ENCODE results near the gene ADGRB3. TPM values are rescaled to one million over a fixed set of nuclear protein-coding genes. Genes with fewer than 3 reads are reported as not detected.
"Not testable (repeated sequence)": the region's sequence is repeated elsewhere in the genome, so short reads cannot be mapped to it uniquely, and the experiment has no call there.

The ADGRB3 gene
- total RNA-seq, 2 donors from 2014 or later, result not detected

- no peaks in the 10 kb centered on the region for H3K4me1 Mint-ChIP-seq
- no peak for DNase-seq
Observed at GRCh38 chr6:68868646-68869045, 233.6 kb downstream of the ADGRB3 start.

GRCh38 chr6:68873236-68873635 lies 238.2 kb downstream of the ADGRB3 start:
- H3K9me3 ChIP-seq (ENCODE audit: control insufficient read depth, low read length, poor library complexity, severe bottlenecking), result no peaks in the 10 kb centered on the region
- no peak for DNase-seq
- ATAC-seq, result no peak
- no peaks in the 10 kb centered on the region for H3K36me3 Mint-ChIP-seq (ENCODE audit: low read depth)
- no peak overlapping the region for H3K27ac Mint-ChIP-seq
- no peak overlapping the region for H3K4me3 Mint-ChIP-seq
- H3K27me3 Mint-ChIP-seq, result peaks cover 6% of the 10 kb centered on the region
- no peaks in the 10 kb centered on the region for H3K4me1 Mint-ChIP-seq

More at GRCh38 chr6:68868646-68869045, 233.6 kb downstream of the ADGRB3 start:
- no peaks in the 10 kb centered on the region for H3K9me3 ChIP-seq (ENCODE audit: control insufficient read depth, low read length, poor library complexity, severe bottlenecking)
- no peak for ATAC-seq
- Mint-ChIP-seq H3K27ac (no peak overlapping the region), H3K36me3 (ENCODE audit: low read depth) (no peaks in the 10 kb centered on the region), H3K4me3 (no peak overlapping the region), H3K27me3 (peaks cover 6% of the 10 kb centered on the region)

- H3K36me3 Mint-ChIP-seq (ENCODE audit: low read depth), result no peaks in the 10 kb centered on the region
- H3K27ac Mint-ChIP-seq, result no peak overlapping the region
- no peaks in the 10 kb centered on the region for H3K9me3 ChIP-seq (ENCODE audit: control insufficient read depth, low read length, poor library complexity, severe bottlenecking)
- peaks cover 6% of the 10 kb centered on the region for H3K27me3 Mint-ChIP-seq
- DNase-seq, result no peak
- H3K4me3 Mint-ChIP-seq, result no peak overlapping the region
- no peak for ATAC-seq
- no peaks in the 10 kb centered on the region for H3K4me1 Mint-ChIP-seq
Observed at GRCh38 chr6:68874747-68875146, 239.7 kb downstream of the ADGRB3 start.

- Mint-ChIP-seq H3K27me3 (peaks cover 4% of the 10 kb centered on the region), H3K4me3 (no peak overlapping the region), H3K36me3 (ENCODE audit: low read depth) (no peaks in the 10 kb centered on the region), H3K4me1 (no peaks in the 10 kb centered on the region), H3K27ac (no peak overlapping the region)
- DNase-seq, result no peak
- no peaks in the 10 kb centered on the region for H3K9me3 ChIP-seq (ENCODE audit: control insufficient read depth, low read length, poor library complexity, severe bottlenecking)
- ATAC-seq, result no peak
Observed at GRCh38 chr6:68875403-68875802, 240.3 kb downstream of the ADGRB3 start.

- Mint-ChIP-seq H3K4me1 (no peaks in the 10 kb centered on the region), H3K4me3 (no peak overlapping the region), H3K27me3 (no peaks in the 10 kb centered on the region), H3K36me3 (ENCODE audit: low read depth) (no peaks in the 10 kb centered on the region), H3K27ac (no peak overlapping the region)
- DNase-seq (no peak), ATAC-seq (no peak)
- no peaks in the 10 kb centered on the region for H3K9me3 ChIP-seq (ENCODE audit: control insufficient read depth, low read length, poor library complexity, severe bottlenecking)
Observed at GRCh38 chr6:68876792-68877493, 241.9 kb downstream of the ADGRB3 start.

GRCh38 chr6:68880050-68880813 lies 245.2 kb downstream of the ADGRB3 start:
- Mint-ChIP-seq H3K36me3 (ENCODE audit: low read depth) (no peaks in the 10 kb centered on the region), H3K4me1 (no peaks in the 10 kb centered on the region), H3K4me3 (no peak overlapping the region), H3K27me3 (no peaks in the 10 kb centered on the region), H3K27ac (no peak overlapping the region)
- no peaks in the 10 kb centered on the region for H3K9me3 ChIP-seq (ENCODE audit: control insufficient read depth, low read length, poor library complexity, severe bottlenecking)
- DNase-seq, result no peak
- no peak for ATAC-seq

- not testable (repeated sequence) for H3K36me3 Mint-ChIP-seq (ENCODE audit: low read depth); DNase-seq; H3K4me3 Mint-ChIP-seq; ATAC-seq; H3K27me3 Mint-ChIP-seq; H3K9me3 ChIP-seq (ENCODE audit: control insufficient read depth, low read length, poor library complexity, severe bottlenecking); H3K27ac Mint-ChIP-seq; H3K4me1 Mint-ChIP-seq
Observed at GRCh38 chr6:68883325-68883724, 248.2 kb downstream of the ADGRB3 start.

- Mint-ChIP-seq H3K4me1 (no peaks in the 10 kb centered on the region), H3K27me3 (no peaks in the 10 kb centered on the region), H3K27ac (no peak overlapping the region), H3K36me3 (ENCODE audit: low read depth) (no peaks in the 10 kb centered on the region), H3K4me3 (no peak overlapping the region)
- no peaks in the 10 kb centered on the region for H3K9me3 ChIP-seq (ENCODE audit: control insufficient read depth, low read length, poor library complexity, severe bottlenecking)
- DNase-seq (no peak), ATAC-seq (no peak)
Observed at GRCh38 chr6:68891419-68891818, 256.3 kb downstream of the ADGRB3 start.

- ATAC-seq (no peak), DNase-seq (no peak)
- Mint-ChIP-seq H3K27me3 (no peaks in the 10 kb centered on the region), H3K4me1 (no peaks in the 10 kb centered on the region), H3K4me3 (no peak overlapping the region), H3K36me3 (ENCODE audit: low read depth) (no peaks in the 10 kb centered on the region), H3K27ac (no peak overlapping the region)
- H3K9me3 ChIP-seq (ENCODE audit: control insufficient read depth, low read length, poor library complexity, severe bottlenecking), result no peaks in the 10 kb centered on the region
Observed at GRCh38 chr6:68892452-68892851, 257.4 kb downstream of the ADGRB3 start.

- Mint-ChIP-seq H3K4me1 (no peaks in the 10 kb centered on the region), H3K36me3 (ENCODE audit: low read depth) (no peaks in the 10 kb centered on the region), H3K4me3 (no peak overlapping the region), H3K27ac (no peak overlapping the region), H3K27me3 (no peaks in the 10 kb centered on the region)
- DNase-seq (no peak), ATAC-seq (no peak)
- no peaks in the 10 kb centered on the region for H3K9me3 ChIP-seq (ENCODE audit: control insufficient read depth, low read length, poor library complexity, severe bottlenecking)
Observed at GRCh38 chr6:68895929-68896328, 260.8 kb downstream of the ADGRB3 start.

GRCh38 chr6:68901044-68901443 lies 266.0 kb downstream of the ADGRB3 start:
- no peaks in the 10 kb centered on the region for H3K4me1 Mint-ChIP-seq
- no peak for ATAC-seq

GRCh38 chr6:68911334-68911733 lies 276.3 kb downstream of the ADGRB3 start:
- no peaks in the 10 kb centered on the region for H3K9me3 ChIP-seq (ENCODE audit: control insufficient read depth, low read length, poor library complexity, severe bottlenecking)
- DNase-seq, result no peak
- Mint-ChIP-seq H3K27me3 (no peaks in the 10 kb centered on the region), H3K4me1 (no peaks in the 10 kb centered on the region), H3K27ac (no peak overlapping the region), H3K36me3 (ENCODE audit: low read depth) (no peaks in the 10 kb centered on the region), H3K4me3 (no peak overlapping the region)
- no peak for ATAC-seq

More at GRCh38 chr6:68901044-68901443, 266.0 kb downstream of the ADGRB3 start:
- H3K36me3 Mint-ChIP-seq (ENCODE audit: low read depth), result no peaks in the 10 kb centered on the region
- no peaks in the 10 kb centered on the region for H3K27me3 Mint-ChIP-seq
- no peak overlapping the region for H3K27ac Mint-ChIP-seq
- no peaks in the 10 kb centered on the region for H3K9me3 ChIP-seq (ENCODE audit: control insufficient read depth, low read length, poor library complexity, severe bottlenecking)
- DNase-seq, result no peak
- H3K4me3 Mint-ChIP-seq, result no peak overlapping the region

- Mint-ChIP-seq H3K4me3 (no peak overlapping the region), H3K27ac (no peak overlapping the region), H3K4me1 (no peaks in the 10 kb centered on the region), H3K27me3 (no peaks in the 10 kb centered on the region), H3K36me3 (ENCODE audit: low read depth) (no peaks in the 10 kb centered on the region)
- DNase-seq, result no peak
- ATAC-seq, result no peak
- no peaks in the 10 kb centered on the region for H3K9me3 ChIP-seq (ENCODE audit: control insufficient read depth, low read length, poor library complexity, severe bottlenecking)
Observed at GRCh38 chr6:68911811-68912210, 276.7 kb downstream of the ADGRB3 start.

GRCh38 chr6:68912805-68913204 lies 277.7 kb downstream of the ADGRB3 start:
- not testable (repeated sequence) for ATAC-seq; H3K36me3 Mint-ChIP-seq (ENCODE audit: low read depth); H3K4me3 Mint-ChIP-seq; H3K27me3 Mint-ChIP-seq; H3K9me3 ChIP-seq (ENCODE audit: control insufficient read depth, low read length, poor library complexity, severe bottlenecking); H3K27ac Mint-ChIP-seq; H3K4me1 Mint-ChIP-seq; DNase-seq
